B cell (primary cell): Measurements from ENCODE around the gene RBP4. TPM values are rescaled to one million over a fixed set of nuclear protein-coding genes. Genes with fewer than 3 reads are reported as not detected.

ENCODE experiments used
- ATAC-seq: fragments of 200-7000 bp; cut with Tn5 transposase; one replicate; pipeline ENCODE4 v1.10.0; 2021; ENCODE audit warnings: low read depth, mild to moderate bottlenecking, moderate number of reproducible peaks, moderate library complexity
- CTCF ChIA-PET: fragments of 350-600 bp; sonication (Branson Sonifier 250); formaldehyde crosslinking; loops from one replicate; lab custom pipeline; 2021; ENCODE audit warnings: antibody characterized with exemption, inconsistent platforms; lab: Charles Lee
- POLR2A ChIA-PET: fragments of 350-600 bp; sonication (Branson Sonifier 250); formaldehyde crosslinking; loops from one replicate; lab custom pipeline; 2021; ENCODE audit warnings: antibody characterized with exemption; lab: Charles Lee
- DNase-seq: peaks from one replicate; pipeline ENCODE4 v3.0.0; 2013
- H2AFZ ChIP-seq: 2 replicates; pipeline ENCODE4 v1.6.1; 2012; ENCODE audit warnings: mild to moderate bottlenecking, low read depth, low read length; ENCODE audit not compliant: insufficient read depth, poor library complexity, severe bottlenecking
- H3K27ac ChIP-seq, 2 donors: 1 replicate in 1 of 2; 2 replicates in 1 of 2; pipeline ENCODE4 v1.5.1; 2012 to 2013; ENCODE audit warnings: low read length in 2 of 2, mild to moderate bottlenecking in 2 of 2, moderate library complexity in 1 of 2
- H3K27me3 ChIP-seq, 4 experiments: fragments of 200-600 bp in 1 of 4; sonication (generic) in 1 of 4; replicated peaks in 1 of 4; 1 replicate in 2 of 4; 2 replicates in 2 of 4; pipeline versions ENCODE4 v1.6.1 to v1.7.0; 2013 to 2016; ENCODE audit warnings: low read length in 3 of 4, mild to moderate bottlenecking in 2 of 4, mixed read lengths in 1 of 4, moderate library complexity in 1 of 4; ENCODE audit not compliant: insufficient read depth in 4 of 4, control insufficient read depth in 3 of 4; ENCODE audit errors: control extremely low read depth in 1 of 4
- H3K36me3 ChIP-seq, 2 experiments: replicated peaks in 1 of 2; 1 replicate in 1 of 2; 2 replicates in 1 of 2; pipeline versions ENCODE4 v1.6.1 to v1.7.1; 2013; ENCODE audit warnings: low read length in 1 of 2; ENCODE audit not compliant: insufficient read depth in 2 of 2, control insufficient read depth in 1 of 2; ENCODE audit errors: control extremely low read depth in 1 of 2, extremely low read depth in 1 of 2
- H3K4me1 ChIP-seq, 2 donors: fragments of 200-600 bp in 1 of 2; sonication (generic) in 1 of 2; 1 replicate in 1 of 2; 2 replicates in 1 of 2; pipeline versions ENCODE4 v1.5.1 to v1.6.1; 2013 to 2017; ENCODE audit warnings: low read length in 2 of 2; ENCODE audit not compliant: control insufficient read depth in 2 of 2, insufficient read depth in 2 of 2
- H3K4me2 ChIP-seq: replicated peaks from 2 replicates; pipeline ENCODE3; 2012; ENCODE audit warnings: mild to moderate bottlenecking, low read depth, low read length; ENCODE audit not compliant: poor library complexity, severe bottlenecking
- H3K4me3 ChIP-seq, 5 experiments: fragments of 200-600 bp in 1 of 5; sonication (generic) in 1 of 5; 1 replicate in 3 of 5; 2 replicates in 2 of 5; pipeline versions ENCODE4 v1.5.1 to v1.7.0; 2011 to 2016; ENCODE audit warnings: low read length in 4 of 5, mild to moderate bottlenecking in 4 of 5, low read depth in 2 of 5, control low read depth in 1 of 5, moderate library complexity in 1 of 5; ENCODE audit not compliant: insufficient read depth in 1 of 5; ENCODE audit errors: control extremely low read depth in 1 of 5, extremely low read depth in 1 of 5
- H3K79me2 ChIP-seq: fragments of 200-600 bp; sonication (generic); one replicate; pipeline ENCODE4 v1.6.0; 2016; ENCODE audit warnings: low read length; ENCODE audit not compliant: control insufficient read depth, insufficient read depth
- H3K9ac ChIP-seq: fragments of 200-600 bp; sonication (generic); 2 replicates; pipeline ENCODE4 v1.6.1; 2017; ENCODE audit warnings: mild to moderate bottlenecking, low read length, moderate library complexity
- H3K9me3 ChIP-seq, 3 donors: one replicate each; pipeline versions ENCODE4 v1.6.1 to v1.7.1; 2013; ENCODE audit warnings: low read length in 2 of 3; ENCODE audit not compliant: control insufficient read depth in 2 of 3, insufficient read depth in 1 of 3; ENCODE audit errors: control extremely low read depth in 1 of 3
- H4K20me1 ChIP-seq: 2 replicates; pipeline ENCODE4 v1.6.0; 2012; ENCODE audit warnings: mild to moderate bottlenecking, low read length; ENCODE audit not compliant: insufficient read depth, control insufficient read depth, poor library complexity, severe bottlenecking
- H3K27ac Mint-ChIP-seq: one replicate; pipeline ENCODE4 v1.8.0; 2021; ENCODE audit warnings: mixed read lengths
- H3K27me3 Mint-ChIP-seq: one replicate; pipeline ENCODE4 v1.8.0; 2021; ENCODE audit warnings: mixed read lengths
- H3K4me1 Mint-ChIP-seq: one replicate; pipeline ENCODE4 v1.8.0; 2021; ENCODE audit warnings: mixed read lengths
- H3K4me3 Mint-ChIP-seq: one replicate; pipeline ENCODE4 v1.8.0; 2021; ENCODE audit warnings: mixed read lengths
- H3K9me3 Mint-ChIP-seq: one replicate; pipeline ENCODE4 v1.8.0; 2022; ENCODE audit warnings: mixed read lengths; ENCODE audit not compliant: insufficient read depth
- EZH2 ChIP-seq: IDR thresholded peaks from 2 replicates; pipeline ENCODE4 v1.6.1; 2012; ENCODE audit warnings: borderline replicate concordance, low read depth, mild to moderate bottlenecking, moderate library complexity, low read length; ENCODE audit not compliant: insufficient read depth, poor library complexity, severe bottlenecking
- WGBS: methylation state at CpG from one replicate; pipeline ENCODE4 v1.1.5; 2013; ENCODE audit warnings: missing lambda C conversion rate; ENCODE audit not compliant: insufficient coverage; 5-methylcytosine and 5-hydroxymethylcytosine counted together
- intact Hi-C: fragments of 100-400 bp; cut with micrococcal nuclease; formaldehyde crosslinking; loops from one replicate; pipeline ENCODE4 v1.10.0; 2022
- polyA plus RNA-seq: library from polyadenylated mRNA; depleted of rRNA; stranded (reverse); fragments of >200 nt; gene quantifications from 2 replicates; pipeline ENCODE4 v1.2.3, GENCODE V29; 2012
- total RNA-seq, 2 donors: library from RNA; stranded (reverse); fragments of 120-200 nt in 1 of 2; gene quantifications; 1 replicate in 1 of 2; 2 replicates in 1 of 2; pipeline versions ENCODE4 v1.2.3 to v1.2.4, GENCODE V29; 2013 to 2022
- TF ChIP-seq, protein P1 (sequence below): fragments of 200-600 bp; IDR thresholded peaks from one replicate; pipeline ENCODE4 v1.8.0; 2022; ENCODE audit warnings: antibody characterized with exemption, mild to moderate bottlenecking

RBP4 gene
- total and polyA plus RNA-seq, 2 donors (not counting 1 experiment from before 2014, with no cell fraction given) = not detected

- H3K4me3 ChIP-seq = no peak overlapping the region
- ChIA-PET CTCF (no interaction called here), POLR2A (no interaction called here)
- H3K9ac ChIP-seq = no peak overlapping the region
- H3K27me3 ChIP-seq = no peaks in the 10 kb centered on the region
- Mint-ChIP-seq H3K4me3 (no peak overlapping the region), H3K27ac (no peak overlapping the region), H3K9me3 (peaks cover 6% of the 10 kb centered on the region), H3K27me3 (peaks cover 25% of the 10 kb centered on the region), H3K4me1 (no peaks in the 10 kb centered on the region)
- ATAC-seq (no peak), DNase-seq (no peak)
- no peaks in the 10 kb centered on the region for H3K4me1 ChIP-seq
- TF ChIP-seq EZH2 = no peak
- TF ChIP-seq, protein P1, sequence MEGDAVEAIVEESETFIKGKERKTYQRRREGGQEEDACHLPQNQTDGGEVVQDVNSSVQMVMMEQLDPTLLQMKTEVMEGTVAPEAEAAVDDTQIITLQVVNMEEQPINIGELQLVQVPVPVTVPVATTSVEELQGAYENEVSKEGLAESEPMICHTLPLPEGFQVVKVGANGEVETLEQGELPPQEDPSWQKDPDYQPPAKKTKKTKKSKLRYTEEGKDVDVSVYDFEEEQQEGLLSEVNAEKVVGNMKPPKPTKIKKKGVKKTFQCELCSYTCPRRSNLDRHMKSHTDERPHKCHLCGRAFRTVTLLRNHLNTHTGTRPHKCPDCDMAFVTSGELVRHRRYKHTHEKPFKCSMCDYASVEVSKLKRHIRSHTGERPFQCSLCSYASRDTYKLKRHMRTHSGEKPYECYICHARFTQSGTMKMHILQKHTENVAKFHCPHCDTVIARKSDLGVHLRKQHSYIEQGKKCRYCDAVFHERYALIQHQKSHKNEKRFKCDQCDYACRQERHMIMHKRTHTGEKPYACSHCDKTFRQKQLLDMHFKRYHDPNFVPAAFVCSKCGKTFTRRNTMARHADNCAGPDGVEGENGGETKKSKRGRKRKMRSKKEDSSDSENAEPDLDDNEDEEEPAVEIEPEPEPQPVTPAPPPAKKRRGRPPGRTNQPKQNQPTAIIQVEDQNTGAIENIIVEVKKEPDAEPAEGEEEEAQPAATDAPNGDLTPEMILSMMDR = no peak
- no peak overlapping the region for H3K4me2 ChIP-seq
- H3K9me3 ChIP-seq = peaks cover 0 to 6% (median 5%) of the 10 kb centered on the region in 3 donors
- H4K20me1 ChIP-seq = no peaks in the 10 kb centered on the region
- no peaks in the 10 kb centered on the region for H3K36me3 ChIP-seq
- H2AFZ ChIP-seq = no peak overlapping the region
- intact Hi-C loops = no loop called here
- WGBS = no CpG with 5 or more reads among the region's 7 CpGs
- no peak overlapping the region for H3K27ac ChIP-seq
- no peaks in the 10 kb centered on the region for H3K79me2 ChIP-seq
Observed at GRCh38 chr10:93584445-93584844, 16.6 kb downstream of the RBP4 start.

DNA sequence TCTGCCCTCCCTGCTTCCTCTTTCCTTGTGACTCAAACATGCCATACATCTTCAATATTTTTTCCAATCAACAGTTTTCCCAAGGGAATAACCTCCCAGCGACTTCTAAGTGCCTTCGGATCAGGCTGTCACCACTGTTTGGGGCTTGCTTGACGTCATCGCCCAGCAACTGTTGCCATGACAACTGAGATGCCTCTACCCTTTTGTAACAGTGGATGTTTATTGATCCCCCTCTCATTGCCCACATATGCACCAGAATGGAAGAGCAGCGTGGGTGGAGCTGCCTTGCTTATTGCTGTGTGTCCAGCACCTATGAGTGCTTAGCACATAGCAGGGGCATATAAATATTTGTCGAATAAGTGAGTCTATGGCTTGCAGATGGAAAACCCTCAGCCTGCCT is 20.2 kb downstream of the RBP4 start:
- Mint-ChIP-seq H3K4me1 (no peaks in the 10 kb centered on the region), H3K4me3 (no peak overlapping the region), H3K27me3 (peaks cover 25% of the 10 kb centered on the region), H3K9me3 (peaks cover 6% of the 10 kb centered on the region), H3K27ac (no peak overlapping the region)
- H3K79me2 ChIP-seq = no peaks in the 10 kb centered on the region
- no peaks in the 10 kb centered on the region for H3K36me3 ChIP-seq
- no peak overlapping the region for H3K4me3 ChIP-seq
- no peak overlapping the region for H3K9ac ChIP-seq
- no peaks in the 10 kb centered on the region for H4K20me1 ChIP-seq
- ATAC-seq (no peak), DNase-seq (no peak)
- H3K9me3 ChIP-seq = peaks cover 0 to 8% (median 6%) of the 10 kb centered on the region in 3 donors
- no peaks in the 10 kb centered on the region for H3K27me3 ChIP-seq
- intact Hi-C loops = no loop called here
- H3K27ac ChIP-seq = no peak overlapping the region
- H3K4me1 ChIP-seq = no peaks in the 10 kb centered on the region
- no peak overlapping the region for H3K4me2 ChIP-seq
- 89% methylated on average over 3 of the region's 6 CpGs for WGBS
- POLR2A ChIA-PET = no interaction called here
- CTCF ChIA-PET = no interaction called here
- H2AFZ ChIP-seq = no peak overlapping the region
- TF ChIP-seq, protein P1 = no peak
- TF ChIP-seq EZH2 = no peak
